Peyer's patch (tissue), 4 donors: ENCODE data around the gene CNTF.

ENCODE experiments used
- CTCF ChIP-seq, 6 experiments: fragments of 450-650 bp in 4 of 6; fragments of 200-600 bp in 2 of 6; sonication (generic) in 1 of 6; IDR thresholded peaks; one replicate each; pipeline ENCODE4 v1.5.1; 2017 to 2019; ENCODE audit warnings: antibody characterized with exemption in 6 of 6, mild to moderate bottlenecking in 3 of 6, moderate library complexity in 1 of 6
- POLR2A ChIP-seq, 2 donors: fragments of 450-650 bp; IDR thresholded peaks; one replicate each; pipeline ENCODE4 v1.5.1; 2017; ENCODE audit warnings: antibody characterized with exemption in 2 of 2, mild to moderate bottlenecking in 2 of 2, moderate library complexity in 2 of 2

- TF ChIP-seq POLR2A (IDR thresholded peaks at IDR 0.05) (no peak), CTCF (IDR thresholded peaks at IDR 0.05) (no peak)
Observed at GRCh38 chr11:58647141-58647699, 24.8 kb downstream of the CNTF start.
